Activated CD8-positive, alpha-beta memory T cell treated with anti-CD3 and anti-CD28 coated beads for 4 hours (primary cell): Measurements from ENCODE around the gene SLC35F3.

Experiments
- DNase-seq, 2 donors: peaks; one replicate each; pipeline ENCODE4 v3.0.0-alpha.2; 2020; ENCODE audit warnings: low read depth in 2 of 2

SLC35F3 gene

GRCh38 chr1:233972951-233973635 is 68.6 kb downstream of the SLC35F3 start:
- DNase-seq, result no peak

- DNase-seq, result no peak
Measured at GRCh38 chr1:233975486-233975885, 71.0 kb downstream of the SLC35F3 start.

DNA sequence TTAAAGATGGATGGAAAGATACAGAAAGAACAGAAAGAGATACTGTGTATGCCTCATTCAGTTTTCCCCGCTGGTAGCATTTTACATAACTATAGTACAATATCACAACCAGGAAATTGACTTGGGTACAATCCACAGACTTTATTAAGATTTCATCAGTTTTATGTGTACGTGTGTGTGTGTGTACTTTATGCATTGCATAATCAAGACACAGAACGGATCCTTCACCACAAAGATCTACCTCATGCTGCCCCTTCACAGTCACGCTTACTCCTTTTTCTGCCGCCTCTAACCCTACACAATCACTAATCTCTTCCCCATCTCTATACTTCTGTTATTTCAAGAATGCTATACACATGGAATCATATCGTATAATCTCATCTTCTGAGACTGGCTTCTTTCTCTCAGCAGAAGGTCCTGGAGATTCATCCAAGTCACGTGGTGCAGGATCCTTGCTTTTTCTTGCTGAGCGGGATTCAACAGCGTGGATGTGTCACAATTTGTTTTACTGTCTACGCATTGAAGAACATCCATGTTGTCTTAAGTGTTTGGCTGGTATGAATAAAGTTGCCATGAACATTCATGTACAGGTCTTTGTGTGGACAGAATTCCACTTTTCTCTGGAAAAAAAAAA is 76.7 kb downstream of the SLC35F3 start:
- DNase-seq, result no peak

GRCh38 chr1:233982827-233983518 is 78.5 kb downstream of the SLC35F3 start:
- no peak for DNase-seq

DNA sequence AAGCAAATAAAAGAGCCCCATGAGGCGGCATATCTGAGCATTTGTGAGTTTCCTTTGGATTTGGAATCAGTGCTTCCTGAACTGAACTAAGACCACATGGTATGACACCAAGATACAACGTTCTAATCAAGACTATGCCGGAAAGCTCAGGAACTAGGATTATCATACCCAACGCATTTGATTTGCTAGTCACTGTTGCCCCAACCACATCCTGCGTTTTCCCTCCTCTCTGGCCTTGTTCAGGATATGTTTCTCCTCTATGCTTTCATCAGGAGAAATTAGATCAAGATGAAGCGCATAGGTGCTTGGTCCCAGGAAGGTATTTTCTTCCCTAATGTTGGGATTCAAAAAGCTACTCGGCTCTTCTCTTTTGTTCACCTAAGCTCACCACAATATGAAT is 79.3 kb downstream of the SLC35F3 start:
- no peak for DNase-seq

GRCh38 chr1:233988963-233989696 is 84.7 kb downstream of the SLC35F3 start:
- no peak for DNase-seq

DNA sequence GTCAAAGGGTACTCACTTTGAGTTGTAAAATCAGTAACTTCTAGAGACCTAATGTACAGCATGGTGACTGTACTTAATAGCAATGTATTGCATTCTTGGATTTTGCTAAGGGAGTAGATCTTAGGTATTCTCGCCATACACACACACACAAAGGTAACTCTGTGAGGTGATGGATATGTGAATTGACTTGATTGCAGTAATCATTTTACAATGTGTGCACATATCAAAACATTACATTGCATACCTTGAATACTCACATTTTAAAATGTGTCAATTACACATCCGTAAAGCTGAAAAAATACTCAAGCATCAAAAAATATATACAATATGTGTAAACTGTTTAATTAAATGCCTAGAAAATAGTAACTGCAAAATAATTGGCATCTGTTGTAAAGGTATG is 86.0 kb downstream of the SLC35F3 start:
- no peak for DNase-seq

DNA sequence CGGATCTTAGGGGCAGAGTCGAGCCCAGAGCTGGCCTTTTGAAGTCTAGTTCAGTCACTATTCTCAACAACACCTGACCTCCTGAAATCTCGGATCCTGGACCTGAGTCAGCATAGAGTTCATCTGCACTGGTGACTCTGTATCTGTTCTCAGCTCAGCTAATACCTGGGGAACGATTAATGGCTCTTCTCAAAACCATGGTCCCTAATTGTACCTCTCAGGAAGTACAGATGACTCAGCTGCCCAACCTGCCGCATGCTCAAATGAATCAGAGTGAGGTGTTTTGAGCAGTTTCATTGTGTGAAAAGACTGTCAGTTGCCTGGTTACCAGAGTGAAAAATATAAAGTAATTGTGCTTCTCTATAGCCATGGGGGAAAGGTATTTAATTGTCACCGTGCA is 89.2 kb downstream of the SLC35F3 start:
- no peak for DNase-seq

DNA sequence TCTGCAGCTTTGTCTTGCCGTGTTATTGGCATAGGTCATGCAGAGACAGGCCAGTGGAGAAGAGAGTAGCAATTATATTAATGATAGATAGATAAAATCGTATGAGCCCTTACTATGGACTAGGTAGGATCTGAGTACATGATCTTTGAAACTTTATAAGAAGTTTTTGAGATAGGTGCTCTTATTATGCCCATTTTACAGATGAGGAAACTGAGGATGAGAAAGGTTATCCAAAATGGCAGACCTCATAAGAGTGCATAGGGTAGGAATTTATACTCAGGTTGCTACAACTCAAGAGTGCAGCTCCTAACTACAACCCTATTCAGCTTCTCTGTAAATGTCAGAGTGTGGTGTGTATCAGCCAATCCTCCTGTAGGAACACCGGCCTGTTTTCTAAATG is 89.6 kb downstream of the SLC35F3 start:
- DNase-seq, result no peak

- DNase-seq, result no peak
Measured at GRCh38 chr1:233998456-233998855, 94.0 kb downstream of the SLC35F3 start.

DNA sequence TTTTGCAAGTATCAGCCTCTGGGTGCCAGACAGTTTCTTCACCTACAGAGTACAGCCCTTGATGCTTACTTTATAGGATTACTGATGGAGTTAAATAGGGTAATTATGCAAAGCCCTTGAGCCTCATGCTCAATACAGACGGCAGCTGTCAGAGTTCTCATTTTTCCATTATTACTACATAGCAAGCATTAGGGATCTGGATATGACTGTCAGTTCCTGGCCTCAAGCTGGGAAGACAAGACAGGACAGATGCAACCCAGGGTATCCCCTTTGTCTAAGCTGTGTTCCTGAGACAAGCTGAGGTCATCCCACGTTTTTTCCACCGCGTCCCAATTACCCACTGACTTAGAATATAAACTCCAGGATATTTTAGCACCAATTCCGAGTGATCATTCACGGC is 94.4 kb downstream of the SLC35F3 start:
- DNase-seq, result no peak

DNA sequence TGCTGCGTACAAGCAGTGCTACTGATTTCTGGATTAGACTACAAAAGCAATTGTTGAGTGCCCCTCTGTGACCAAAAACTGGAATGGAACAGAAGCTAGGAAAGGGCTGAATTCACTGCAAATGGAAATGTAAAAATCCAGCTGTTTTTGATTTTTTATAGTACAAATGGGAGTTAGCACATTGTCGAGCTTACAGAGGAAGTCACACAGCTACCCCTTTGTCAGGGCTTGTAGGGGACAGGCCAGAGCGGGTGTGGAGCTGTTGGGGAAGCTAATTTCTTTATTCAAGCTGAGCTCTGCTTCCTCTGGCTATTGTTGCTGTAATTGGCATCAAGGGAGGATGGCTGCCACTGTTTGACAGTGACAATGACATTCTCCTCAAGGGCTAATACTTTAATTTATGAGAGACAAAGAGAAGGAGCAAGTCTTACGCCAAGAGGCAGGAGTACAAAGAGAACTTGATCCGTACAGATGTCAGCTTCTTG is 96.1 kb downstream of the SLC35F3 start:
- DNase-seq, result no peak

- DNase-seq, result no peak
Measured at GRCh38 chr1:234001817-234002216, 97.3 kb downstream of the SLC35F3 start.

- DNase-seq, result no peak
Measured at GRCh38 chr1:234004591-234004990, 100.1 kb downstream of the SLC35F3 start.

DNA sequence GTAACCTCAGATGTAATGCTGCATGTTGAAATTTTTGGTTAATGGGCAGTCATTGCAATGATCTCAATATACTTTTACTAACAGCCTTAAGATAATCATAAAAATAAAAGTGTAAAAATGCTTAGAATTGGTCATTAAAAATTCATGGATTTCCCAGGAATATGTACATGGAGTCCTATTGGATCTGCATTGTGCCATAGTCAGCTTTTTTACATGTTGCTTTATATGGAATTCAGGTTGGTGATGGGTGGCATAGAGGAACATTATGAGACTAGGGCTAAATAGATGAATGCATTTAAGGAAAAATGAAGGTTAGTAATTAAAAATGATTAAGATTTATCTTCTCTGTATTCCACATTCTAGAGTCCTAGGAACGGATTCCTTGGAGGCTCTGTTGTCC is 103.2 kb downstream of the SLC35F3 start:
- DNase-seq, result no peak

DNA sequence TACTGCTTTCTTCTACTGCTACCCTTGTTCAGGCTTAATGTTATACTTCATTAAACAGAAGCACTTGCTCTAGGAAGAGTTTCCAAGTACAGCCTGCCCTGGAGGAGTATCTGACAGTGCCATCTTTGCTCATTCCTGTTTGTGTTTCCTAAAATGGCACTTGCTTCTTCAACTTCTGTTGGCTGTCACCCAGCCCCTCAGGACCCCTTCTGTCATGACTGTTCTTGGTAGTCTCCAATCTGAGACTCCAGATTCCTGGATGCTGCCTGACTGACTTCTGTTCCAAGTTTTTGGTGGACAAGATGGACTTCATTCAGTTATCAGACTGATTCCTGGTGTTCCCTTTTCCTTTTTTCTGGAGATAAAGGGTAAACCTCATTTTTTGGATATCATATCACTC is 104.1 kb downstream of the SLC35F3 start:
- DNase-seq, result no peak

DNA sequence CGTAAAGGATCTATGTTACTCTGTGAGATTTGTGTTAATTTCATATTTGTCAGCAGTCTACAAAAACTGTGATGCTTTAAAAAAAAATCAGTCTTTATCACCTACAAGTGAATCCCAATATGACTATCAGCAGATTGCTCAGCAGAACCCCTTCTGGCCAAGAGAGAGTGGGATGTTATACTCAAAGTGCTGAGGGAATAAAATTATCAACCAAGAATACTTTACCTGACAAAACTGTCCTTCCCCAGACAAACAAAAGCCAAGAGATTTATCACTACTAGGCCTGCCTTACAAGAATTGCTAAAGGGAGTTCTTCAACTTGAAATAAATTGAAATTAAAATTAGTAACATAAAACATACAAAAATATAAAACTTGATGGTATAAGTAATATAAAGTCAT is 105.2 kb downstream of the SLC35F3 start:
- no peak for DNase-seq

DNA sequence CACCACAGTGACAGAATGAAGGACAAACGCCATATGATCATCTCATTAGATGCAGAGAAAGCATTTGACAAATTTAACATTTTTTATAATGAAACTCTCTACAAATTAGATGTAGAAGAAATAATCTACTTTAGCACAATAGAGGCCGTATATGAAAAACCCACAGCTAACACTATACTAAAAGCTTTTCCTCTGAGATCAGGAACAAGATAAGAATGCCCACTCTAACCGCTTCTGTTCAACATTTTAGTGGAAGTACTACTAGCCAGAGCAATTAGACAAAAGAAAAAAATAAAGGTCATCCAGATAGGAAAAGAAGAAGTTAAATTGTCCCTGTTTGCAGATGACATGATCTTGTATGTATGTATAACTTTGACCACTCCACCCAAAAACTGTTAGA is 109.7 kb downstream of the SLC35F3 start:
- no peak for DNase-seq

DNA sequence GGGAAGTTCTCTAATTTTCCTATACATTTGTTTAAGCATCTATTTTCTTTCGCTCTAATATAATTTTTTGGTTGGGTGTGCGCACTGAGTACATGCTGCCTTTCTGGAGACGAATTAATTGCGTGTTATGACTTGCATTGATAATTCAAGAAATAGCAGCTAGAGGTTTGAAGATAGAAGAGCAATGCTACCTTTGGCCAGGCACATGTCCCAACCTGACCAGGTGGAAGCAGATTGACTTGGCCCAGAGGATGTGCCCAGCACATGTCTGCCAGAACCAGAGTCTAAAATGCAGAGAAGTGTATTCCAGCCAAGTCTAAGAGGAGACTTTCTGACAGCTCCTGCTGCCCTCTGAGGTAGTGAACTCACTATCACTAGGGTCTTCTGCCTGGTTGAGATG is 114.3 kb downstream of the SLC35F3 start:
- DNase-seq, result no peak

GRCh38 chr1:234019387-234019786 is 114.9 kb downstream of the SLC35F3 start:
- DNase-seq, result no peak

GRCh38 chr1:234022302-234022701 is 117.8 kb downstream of the SLC35F3 start:
- DNase-seq, result no peak

DNA sequence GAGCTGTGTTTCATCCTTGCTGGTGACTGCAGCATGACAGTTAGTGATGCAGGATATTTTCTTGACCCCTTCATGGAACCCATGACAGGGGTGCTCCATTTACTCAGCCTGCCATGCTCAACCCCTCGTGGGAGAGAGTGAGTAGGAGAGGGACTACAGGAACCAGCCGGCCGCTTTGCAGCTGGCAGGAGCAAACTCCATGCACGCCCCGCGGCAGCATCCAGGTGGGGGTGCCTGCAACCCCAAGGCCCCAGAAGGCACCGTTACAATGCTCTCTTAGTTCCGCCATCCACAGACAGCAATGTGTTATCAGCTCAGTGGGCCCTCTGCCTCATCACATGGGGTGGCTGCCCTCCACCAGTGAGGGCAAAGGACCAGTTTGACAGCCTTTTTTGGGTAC is 135.1 kb downstream of the SLC35F3 start:
- DNase-seq, result no peak
